ENCODE results near the gene TOX2. TPM values are rescaled to one million over a fixed set of nuclear protein-coding genes. Genes with fewer than 3 reads are reported as not detected.

TOX2 gene
- total and polyA plus RNA-seq, 2 of the 8 experiments (the other 6 are each of a cell fraction or from before 2014, with no cell fraction given) = 1.8 to 3.4 TPM

GRCh38 chr20:43979576-43980105 lies 65.0 kb downstream of the TOX2 start:
- CTCF ChIA-PET (ENCODE audit: partially characterized antibody) = interaction anchor here (1.1 to 2.7 kb wide), 2 partner anchors 13 to 101 kb away, joined by 3 to 12 read pairs; no protein-coding TSS in a partner anchor
- H4K20me1 ChIP-seq (replicated peaks in 1 of 2; ENCODE audit: control insufficient read depth in 1 of 2, insufficient read depth in 2 of 2, low read length in 2 of 2) = no peaks in the 10 kb centered on the region
- no peaks in the 10 kb centered on the region for H3K9me3 ChIP-seq (ENCODE audit: insufficient read depth in 2 of 2, low read depth in 1 of 2, low read length in 1 of 2)
- TF ChIP-seq RBBP5 (IDR thresholded peaks at IDR 0.05; ENCODE audit: borderline replicate concordance, low read depth, low read length) = no peak
- TF ChIP-seq CREB1 (IDR thresholded peaks at IDR 0.05) = no peak
- no peak for TF ChIP-seq EGR1 (IDR thresholded peaks at IDR 0.05; ENCODE audit: borderline replicate concordance, low read depth, low read length)
- no peak for TF ChIP-seq USF2 (IDR thresholded peaks at IDR 0.05; ENCODE audit: low read length)
- no peak for TF ChIP-seq SP2 (IDR thresholded peaks at IDR 0.05; ENCODE audit: low read length)
- no peak for TF ChIP-seq TBP (IDR thresholded peaks at IDR 0.05; ENCODE audit: low read depth, low read length)
- no peak for TF ChIP-seq CTBP2 (IDR thresholded peaks at IDR 0.05; ENCODE audit: borderline replicate concordance, insufficient read depth, insufficient read length, low read length)
- no peak for TF ChIP-seq RXRA (IDR thresholded peaks at IDR 0.05; ENCODE audit: insufficient read depth, low read depth, low read length)
- no peak for TF ChIP-seq ASH2L (IDR thresholded peaks at IDR 0.05; ENCODE audit: low read length)
- no peak for TF ChIP-seq KDM4A (IDR thresholded peaks at IDR 0.05; ENCODE audit: low read depth, low read length, severe bottlenecking)
- no peak for TF ChIP-seq EZH2 (IDR thresholded peaks at IDR 0.05; ENCODE audit: low read depth, low read length, severe bottlenecking)
- TF ChIP-seq TAF1 (IDR thresholded peaks at IDR 0.05; ENCODE audit: low read depth, low read length) = no peak
- no peak for TF ChIP-seq CBX5 (IDR thresholded peaks at IDR 0.05; ENCODE audit: low read depth, low read length)

More at GRCh38 chr20:43979576-43980105, 65.0 kb downstream of the TOX2 start:
- Histone ChIP-seq H3K23me2 (ENCODE audit: low read depth, low read length) (no peaks in the 10 kb centered on the region; the same call in 1 of the 2 replicates), H3K14ac (ENCODE audit: insufficient read length) (no peak overlapping the region), H4K8ac (ENCODE audit: extremely low read depth, insufficient read depth, low read length) (no peak overlapping the region), H3K79me2 (ENCODE audit: control insufficient read depth in 1 of 2, insufficient read depth in 2 of 2, low read length in 2 of 2) (no peaks in the 10 kb centered on the region), H2BK20ac (ENCODE audit: low read length) (no peak overlapping the region), H3K9ac (replicated peaks in 1 of 4; ENCODE audit: extremely low read depth in 1 of 4, low read depth in 3 of 4, low read length in 3 of 4) (no peak overlapping the region), H4K5ac (ENCODE audit: insufficient read length, low read depth, low read length) (no peak overlapping the region), H3K4me1 (replicated peaks in 1 of 4; ENCODE audit: control insufficient read depth in 3 of 4, insufficient read depth in 4 of 4, low read length in 3 of 4) (no peaks in the 10 kb centered on the region), H2BK15ac (ENCODE audit: low read length) (no peak overlapping the region), H4K91ac (replicated peaks; ENCODE audit: insufficient read length, low read length) (no peak overlapping the region), H3K18ac (ENCODE audit: extremely low read depth, low read length) (no peak overlapping the region), H3K4ac (replicated peaks; ENCODE audit: insufficient read length, low read depth, low read length) (no peak overlapping the region), H2AK5ac (ENCODE audit: low read depth, low read length) (no peak overlapping the region), H2BK5ac (ENCODE audit: low read depth, low read length) (no peak overlapping the region), H3K23ac (ENCODE audit: insufficient read length) (no peak overlapping the region), H3K27ac (ENCODE audit: low read depth, low read length) (no peak overlapping the region), H3K56ac (replicated peaks; ENCODE audit: insufficient read length, low read depth, low read length) (no peak overlapping the region), H3K79me1 (ENCODE audit: low read depth, low read length) (no peaks in the 10 kb centered on the region), H3K36me3 (ENCODE audit: control insufficient read depth in 2 of 4, insufficient read depth in 4 of 4, low read length in 3 of 4) (no peaks in the 10 kb centered on the region), H3K27me3 (replicated peaks in 1 of 4; ENCODE audit: control insufficient read depth in 3 of 4, extremely low read depth in 1 of 4, insufficient read depth in 3 of 4, low read length in 3 of 4) (no peaks in the 10 kb centered on the region), H2AFZ (ENCODE audit: low read length) (no peak overlapping the region), H3K4me3 (ENCODE audit: extremely low read depth in 1 of 4, insufficient read depth in 2 of 4, low read depth in 3 of 4, low read length in 4 of 4) (no peak overlapping the region), H2BK120ac (replicated peaks; ENCODE audit: low read depth, low read length) (no peak overlapping the region), H2BK12ac (ENCODE audit: low read depth, low read length) (no peak overlapping the region), H3K4me2 (ENCODE audit: insufficient read depth in 1 of 2, low read depth in 2 of 2, low read length in 2 of 2) (no peak overlapping the region)
- no peak for FAIRE-seq
- 90% methylated on average over 4 of the region's 4 CpGs; no CpG with 5 or more reads in 1 of the 2 experiments for WGBS, 2 experiments (ENCODE audit: extremely low coverage in 1 of 2, insufficient coverage in 1 of 2, insufficient read length in 1 of 2, insufficient replicate concordance in 2 of 2, low coverage in 1 of 2, low lambda C conversion rate in 2 of 2, missing lambda C conversion rate in 1 of 2)
- DNase-seq (ENCODE audit: low read depth in 1 of 2, low spot score in 2 of 2) = no peak
- POLR2A ChIA-PET (ENCODE audit: partially characterized antibody) = no interaction called here

Measured in H1 (cell line).